WI38 (cell line): ENCODE data around the gene LRRC52.
"Not testable (repeated sequence)": the region's sequence is repeated elsewhere in the genome, so short reads cannot be mapped to it uniquely, and the experiment has no call there.

Experiments
- H3K4me3 ChIP-seq: 2 replicates; pipeline ENCODE4 v1.5.1; 2011; ENCODE audit warnings: low read depth, mild to moderate bottlenecking, control low read depth, low read length
- TF ChIP-seq, protein P1 (sequence below): IDR thresholded peaks from 2 replicates; pipeline ENCODE4 v1.5.1; 2012; ENCODE audit warnings: low read depth, mild to moderate bottlenecking, control low read depth, low read length

LRRC52 gene

DNA sequence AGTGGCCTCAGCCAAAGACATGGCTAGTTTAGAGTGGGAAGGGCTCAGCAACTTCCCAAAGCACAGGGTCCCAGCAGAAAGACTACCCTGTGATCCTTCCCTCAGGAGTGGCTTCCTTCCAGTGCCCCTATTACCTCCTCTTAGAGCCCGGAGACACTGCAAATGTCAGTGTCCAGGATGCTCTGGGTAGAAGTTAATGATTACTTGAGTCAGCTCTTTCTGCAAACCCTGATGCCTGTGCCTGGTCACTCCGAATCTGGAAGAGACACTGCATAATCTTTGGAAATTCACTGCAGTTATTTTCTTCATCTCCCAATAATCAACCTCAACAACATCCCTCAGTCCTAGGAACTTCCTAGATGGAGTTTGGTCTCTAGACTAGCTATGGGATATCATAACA is 60.0 kb downstream of the LRRC52 start:
- TF ChIP-seq, protein P1, sequence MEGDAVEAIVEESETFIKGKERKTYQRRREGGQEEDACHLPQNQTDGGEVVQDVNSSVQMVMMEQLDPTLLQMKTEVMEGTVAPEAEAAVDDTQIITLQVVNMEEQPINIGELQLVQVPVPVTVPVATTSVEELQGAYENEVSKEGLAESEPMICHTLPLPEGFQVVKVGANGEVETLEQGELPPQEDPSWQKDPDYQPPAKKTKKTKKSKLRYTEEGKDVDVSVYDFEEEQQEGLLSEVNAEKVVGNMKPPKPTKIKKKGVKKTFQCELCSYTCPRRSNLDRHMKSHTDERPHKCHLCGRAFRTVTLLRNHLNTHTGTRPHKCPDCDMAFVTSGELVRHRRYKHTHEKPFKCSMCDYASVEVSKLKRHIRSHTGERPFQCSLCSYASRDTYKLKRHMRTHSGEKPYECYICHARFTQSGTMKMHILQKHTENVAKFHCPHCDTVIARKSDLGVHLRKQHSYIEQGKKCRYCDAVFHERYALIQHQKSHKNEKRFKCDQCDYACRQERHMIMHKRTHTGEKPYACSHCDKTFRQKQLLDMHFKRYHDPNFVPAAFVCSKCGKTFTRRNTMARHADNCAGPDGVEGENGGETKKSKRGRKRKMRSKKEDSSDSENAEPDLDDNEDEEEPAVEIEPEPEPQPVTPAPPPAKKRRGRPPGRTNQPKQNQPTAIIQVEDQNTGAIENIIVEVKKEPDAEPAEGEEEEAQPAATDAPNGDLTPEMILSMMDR: no peak
- H3K4me3 ChIP-seq: no peak overlapping the region

- TF ChIP-seq, protein P1: no peak
- no peak overlapping the region for H3K4me3 ChIP-seq
Measured at GRCh38 chr1:165605246-165605645, 61.4 kb downstream of the LRRC52 start.

GRCh38 chr1:165606676-165607075 is 62.9 kb downstream of the LRRC52 start:
- H3K4me3 ChIP-seq: not testable (repeated sequence)

GRCh38 chr1:165610866-165611265 is 67.1 kb downstream of the LRRC52 start:
- H3K4me3 ChIP-seq: no peak overlapping the region
- TF ChIP-seq, protein P1: no peak

GRCh38 chr1:165612062-165612461 is 68.3 kb downstream of the LRRC52 start:
- H3K4me3 ChIP-seq: no peak overlapping the region
- TF ChIP-seq, protein P1: no peak
